SH-SY5Y (cell line): ENCODE measurements around the gene FADS6.

Experiments used
- GATA2 ChIP-seq: IDR thresholded peaks from 2 replicates; pipeline ENCODE4 v1.6.1; 2011; ENCODE audit warnings: mild to moderate bottlenecking, low read depth, low read length
- GATA3 ChIP-seq: IDR thresholded peaks from 2 replicates; pipeline ENCODE4 v1.6.1; 2011; ENCODE audit warnings: low read depth, mild to moderate bottlenecking, low read length, moderate library complexity

- TF ChIP-seq GATA3 (no peak), GATA2 (no peak)
Observed at GRCh38 chr17:74901353-74902135, 8.1 kb upstream of the FADS6 start.
